ENCODE measurements around the gene MID1.

The MID1 gene

GRCh38 chrX:10486373-10486772 is 134.0 kb downstream of the MID1 start:
- H3K4me3 ChIP-seq (ENCODE audit: low read depth, low read length) = no peak overlapping the region
- no peak for TF ChIP-seq CTCF (conservative IDR thresholded peaks at IDR 0.05; ENCODE audit: low read depth, low read length)
- peak; percentile 73 for DNase-seq (ENCODE audit: low read depth)

- DNase-seq (ENCODE audit: low read depth) = no peak
- TF ChIP-seq CTCF (conservative IDR thresholded peaks at IDR 0.05; ENCODE audit: low read depth, low read length) = no peak
- H3K4me3 ChIP-seq (ENCODE audit: low read depth, low read length) = no peak overlapping the region
Observed at GRCh38 chrX:10485326-10485725, 135.1 kb downstream of the MID1 start.

GRCh38 chrX:10484683-10485247 is 135.6 kb downstream of the MID1 start:
- no peak for TF ChIP-seq CTCF (conservative IDR thresholded peaks at IDR 0.05; ENCODE audit: low read depth, low read length)
- DNase-seq (ENCODE audit: low read depth) = peak; percentile 34

GRCh38 chrX:10483191-10483831 is 137.1 kb downstream of the MID1 start:
- no peak for TF ChIP-seq CTCF (conservative IDR thresholded peaks at IDR 0.05; ENCODE audit: low read depth, low read length)
- no peak for DNase-seq (ENCODE audit: low read depth)
- no peak overlapping the region for H3K4me3 ChIP-seq (ENCODE audit: low read depth, low read length)

More at GRCh38 chrX:10484683-10485247, 135.6 kb downstream of the MID1 start:
- H3K4me3 ChIP-seq (ENCODE audit: low read depth, low read length) = no peak overlapping the region

GRCh38 chrX:10482708-10483107 is 137.7 kb downstream of the MID1 start:
- no peak for DNase-seq (ENCODE audit: low read depth)
- H3K4me3 ChIP-seq (ENCODE audit: low read depth, low read length) = no peak overlapping the region
- TF ChIP-seq CTCF (conservative IDR thresholded peaks at IDR 0.05; ENCODE audit: low read depth, low read length) = no peak

- no peak for TF ChIP-seq CTCF (conservative IDR thresholded peaks at IDR 0.05; ENCODE audit: low read depth, low read length)
- H3K4me3 ChIP-seq (ENCODE audit: low read depth, low read length) = no peak overlapping the region
- no peak for DNase-seq (ENCODE audit: low read depth)
Observed at GRCh38 chrX:10482261-10482660, 138.1 kb downstream of the MID1 start.

GRCh38 chrX:10480861-10481260 is 139.5 kb downstream of the MID1 start:
- no peak for DNase-seq (ENCODE audit: low read depth)
- H3K4me3 ChIP-seq (ENCODE audit: low read depth, low read length) = no peak overlapping the region
- TF ChIP-seq CTCF (conservative IDR thresholded peaks at IDR 0.05; ENCODE audit: low read depth, low read length) = no peak
